Erythroblast (primary cell): ENCODE data around the gene KLLN.

ENCODE experiments used
- GATA1 ChIP-seq: IDR thresholded peaks from 2 replicates; pipeline ENCODE4 v1.6.1; 2011; ENCODE audit warnings: low read depth, mild to moderate bottlenecking, control low read depth, low read length, moderate library complexity
- POLR2A ChIP-seq: IDR thresholded peaks from 2 replicates; pipeline ENCODE4 v1.6.1; 2011; ENCODE audit warnings: mild to moderate bottlenecking, low read length

GRCh38 chr10:87842220-87842641 is 21.1 kb downstream of the KLLN start:
- no peak for TF ChIP-seq POLR2A
- TF ChIP-seq GATA1, result no peak
